ENCODE results near the gene ORM2. TPM values are rescaled to one million over a fixed set of nuclear protein-coding genes. Genes with fewer than 3 reads are reported as not detected.

Gene ORM2
- total RNA-seq, 1 experiment from 2014 or later, result not detected

GRCh38 chr9:114336699-114337395, 7.2 kb downstream of the ORM2 start:
- Histone ChIP-seq H3K36me3 (peaks cover 2% of the 10 kb centered on the region; the same call in 1 of the 2 replicates), H3K9me3 (replicated peaks) (no peaks in the 10 kb centered on the region), H3K4me1 (replicated peaks) (no peaks in the 10 kb centered on the region), H3K27me3 (replicated peaks) (no peaks in the 10 kb centered on the region), H3K4me3 (no peak overlapping the region), H3K27ac (no peak overlapping the region)
- no peak for DNase-seq (ENCODE audit: low read depth in 1 of 2, low spot score in 2 of 2)

GRCh38 chr9:114338187-114338586, 8.5 kb downstream of the ORM2 start:
- Histone ChIP-seq H3K4me3 (no peak overlapping the region), H3K27me3 (replicated peaks) (no peaks in the 10 kb centered on the region), H3K9me3 (replicated peaks) (no peaks in the 10 kb centered on the region), H3K36me3 (peaks cover 6% of the 10 kb centered on the region), H3K27ac (no peak overlapping the region), H3K4me1 (replicated peaks) (no peaks in the 10 kb centered on the region)
- DNase-seq (ENCODE audit: low read depth in 1 of 2, low spot score in 2 of 2), result no peak

GRCh38 chr9:114339130-114339908, 9.7 kb downstream of the ORM2 start:
- Histone ChIP-seq H3K4me3 (no peak overlapping the region), H3K27me3 (replicated peaks) (no peaks in the 10 kb centered on the region), H3K4me1 (replicated peaks) (no peaks in the 10 kb centered on the region), H3K27ac (no peak overlapping the region), H3K36me3 (peaks cover 6% of the 10 kb centered on the region), H3K9me3 (replicated peaks) (no peaks in the 10 kb centered on the region)
- DNase-seq (ENCODE audit: low read depth in 1 of 2, low spot score in 2 of 2), result peak; percentile 25 to 61

- H3K27me3 ChIP-seq (replicated peaks), result no peaks in the 10 kb centered on the region
- H3K9me3 ChIP-seq (replicated peaks), result no peaks in the 10 kb centered on the region
- H3K27ac ChIP-seq, result no peak overlapping the region
- peaks cover 8% of the 10 kb centered on the region for H3K36me3 ChIP-seq
- no peak overlapping the region for H3K4me3 ChIP-seq
- no peaks in the 10 kb centered on the region for H3K4me1 ChIP-seq (replicated peaks)
- no peak for DNase-seq (ENCODE audit: low read depth in 1 of 2, low spot score in 2 of 2)
These were observed 11.6 kb downstream of the ORM2 start for GRCh38 chr9:114341152-114341830.

GRCh38 chr9:114341991-114342390, 12.3 kb downstream of the ORM2 start:
- Histone ChIP-seq H3K9me3 (replicated peaks) (no peaks in the 10 kb centered on the region), H3K27me3 (replicated peaks) (no peaks in the 10 kb centered on the region), H3K36me3 (peaks cover 11% of the 10 kb centered on the region), H3K27ac (no peak overlapping the region), H3K4me3 (no peak overlapping the region), H3K4me1 (replicated peaks) (no peaks in the 10 kb centered on the region)
- no peak for DNase-seq (ENCODE audit: low read depth in 1 of 2, low spot score in 2 of 2)

GRCh38 chr9:114342755-114343440, 13.2 kb downstream of the ORM2 start:
- Histone ChIP-seq H3K4me1 (replicated peaks) (no peaks in the 10 kb centered on the region), H3K27ac (no peak overlapping the region), H3K27me3 (replicated peaks) (no peaks in the 10 kb centered on the region), H3K36me3 (peaks cover 12% of the 10 kb centered on the region), H3K9me3 (replicated peaks) (no peaks in the 10 kb centered on the region), H3K4me3 (no peak overlapping the region)
- no peak for DNase-seq (ENCODE audit: low read depth in 1 of 2, low spot score in 2 of 2)

GRCh38 chr9:114343471-114344187, 14.0 kb downstream of the ORM2 start:
- no peak overlapping the region for H3K27ac ChIP-seq
- no peaks in the 10 kb centered on the region for H3K9me3 ChIP-seq (replicated peaks)
- no peaks in the 10 kb centered on the region for H3K27me3 ChIP-seq (replicated peaks)
- peaks cover 7% of the 10 kb centered on the region for H3K4me1 ChIP-seq (replicated peaks)
- no peak for DNase-seq (ENCODE audit: low read depth in 1 of 2, low spot score in 2 of 2)
- no peak overlapping the region for H3K4me3 ChIP-seq
- peaks cover 20% of the 10 kb centered on the region for H3K36me3 ChIP-seq

- no peak for DNase-seq (ENCODE audit: low read depth in 1 of 2, low spot score in 2 of 2)
- Histone ChIP-seq H3K27ac (no peak overlapping the region), H3K4me3 (no peak overlapping the region), H3K27me3 (replicated peaks) (no peaks in the 10 kb centered on the region), H3K4me1 (replicated peaks) (peaks cover 11% of the 10 kb centered on the region), H3K36me3 (peaks cover 20% of the 10 kb centered on the region), H3K9me3 (replicated peaks) (no peaks in the 10 kb centered on the region)
These were observed 14.5 kb downstream of the ORM2 start for GRCh38 chr9:114344188-114344566.

- no peak for DNase-seq (ENCODE audit: low read depth in 1 of 2, low spot score in 2 of 2)
- no peak overlapping the region for H3K27ac ChIP-seq
- H3K36me3 ChIP-seq, result peaks cover 21% of the 10 kb centered on the region
- H3K4me3 ChIP-seq, result no peak overlapping the region
- H3K9me3 ChIP-seq (replicated peaks), result no peaks in the 10 kb centered on the region
- no peaks in the 10 kb centered on the region for H3K27me3 ChIP-seq (replicated peaks)
- peaks cover 16% of the 10 kb centered on the region for H3K4me1 ChIP-seq (replicated peaks)
These were observed 15.0 kb downstream of the ORM2 start for GRCh38 chr9:114344692-114345091.

- H3K9me3 ChIP-seq (replicated peaks), result no peaks in the 10 kb centered on the region
- DNase-seq (ENCODE audit: low read depth in 1 of 2, low spot score in 2 of 2), result no peak
- no peak overlapping the region for H3K27ac ChIP-seq
- H3K4me3 ChIP-seq, result no peak overlapping the region
- H3K36me3 ChIP-seq, result peaks cover 25% of the 10 kb centered on the region
- peaks cover 16% of the 10 kb centered on the region for H3K4me1 ChIP-seq (replicated peaks)
- no peaks in the 10 kb centered on the region for H3K27me3 ChIP-seq (replicated peaks)
These were observed 15.9 kb downstream of the ORM2 start for GRCh38 chr9:114345493-114346065.

GRCh38 chr9:114346146-114346545, 16.5 kb downstream of the ORM2 start:
- Histone ChIP-seq H3K36me3 (peaks cover 25% of the 10 kb centered on the region), H3K9me3 (replicated peaks) (no peaks in the 10 kb centered on the region), H3K27me3 (replicated peaks) (no peaks in the 10 kb centered on the region), H3K27ac (no peak overlapping the region), H3K4me3 (no peak overlapping the region), H3K4me1 (replicated peaks) (peaks cover 16% of the 10 kb centered on the region)
- no peak for DNase-seq (ENCODE audit: low read depth in 1 of 2, low spot score in 2 of 2)

GRCh38 chr9:114347675-114348074, 18.0 kb downstream of the ORM2 start:
- H3K27me3 ChIP-seq (replicated peaks), result no peaks in the 10 kb centered on the region
- H3K36me3 ChIP-seq, result peaks cover 25% of the 10 kb centered on the region
- H3K4me1 ChIP-seq (replicated peaks), result peaks cover 16% of the 10 kb centered on the region
- H3K27ac ChIP-seq, result no peak overlapping the region
- H3K4me3 ChIP-seq, result no peak overlapping the region
- no peak for DNase-seq (ENCODE audit: low read depth in 1 of 2, low spot score in 2 of 2)
- no peaks in the 10 kb centered on the region for H3K9me3 ChIP-seq (replicated peaks)
